Osteocyte (in vitro differentiated cells): ENCODE results near the gene OR51B5. TPM values are rescaled to one million over a fixed set of nuclear protein-coding genes. Genes with fewer than 3 reads are reported as not detected.

Source experiments
- DNase-seq: peaks from one replicate; pipeline ENCODE4 v3.0.0; 2021; ENCODE audit warnings: mixed read lengths; ENCODE audit not compliant: unreplicated experiment; ENCODE audit errors: extremely low spot score
- H3K27ac Mint-ChIP-seq: one replicate; pipeline ENCODE4 v1.8.0; 2021; ENCODE audit warnings: mild to moderate bottlenecking, mixed read lengths; ENCODE audit not compliant: unreplicated experiment
- H3K27me3 Mint-ChIP-seq: one replicate; pipeline ENCODE4 v1.8.0; 2021; ENCODE audit warnings: mixed read lengths; ENCODE audit not compliant: unreplicated experiment
- H3K36me3 Mint-ChIP-seq: one replicate; pipeline ENCODE4 v1.8.0; 2021; ENCODE audit warnings: mixed read lengths; ENCODE audit not compliant: unreplicated experiment
- H3K4me1 Mint-ChIP-seq: one replicate; pipeline ENCODE4 v1.8.0; 2021; ENCODE audit warnings: mixed read lengths; ENCODE audit not compliant: unreplicated experiment
- H3K4me3 Mint-ChIP-seq: one replicate; pipeline ENCODE4 v1.8.0; 2021; ENCODE audit warnings: mild to moderate bottlenecking, moderate library complexity, mixed read lengths; ENCODE audit not compliant: unreplicated experiment
- H3K9me3 Mint-ChIP-seq: one replicate; pipeline ENCODE4 v1.8.0; 2021; ENCODE audit warnings: mixed read lengths; ENCODE audit not compliant: unreplicated experiment
- long read RNA-seq: library from polyadenylated mRNA; unstranded; transcript quantifications from one replicate; pipeline ENCODE4 v2.0.0, GENCODE V29; 2021
- total RNA-seq: library from RNA; stranded (reverse); gene quantifications from 2 replicates; pipeline ENCODE4 v1.2.1, GENCODE V29; 2021
- TF ChIP-seq, protein P1 (sequence below): fragments of 200-600 bp; sonication (generic); IDR thresholded peaks from 2 replicates; pipeline ENCODE4 v1.5.0; 2021; ENCODE audit warnings: antibody characterized with exemption, mild to moderate bottlenecking, moderate library complexity

Gene OR51B5, protein sequence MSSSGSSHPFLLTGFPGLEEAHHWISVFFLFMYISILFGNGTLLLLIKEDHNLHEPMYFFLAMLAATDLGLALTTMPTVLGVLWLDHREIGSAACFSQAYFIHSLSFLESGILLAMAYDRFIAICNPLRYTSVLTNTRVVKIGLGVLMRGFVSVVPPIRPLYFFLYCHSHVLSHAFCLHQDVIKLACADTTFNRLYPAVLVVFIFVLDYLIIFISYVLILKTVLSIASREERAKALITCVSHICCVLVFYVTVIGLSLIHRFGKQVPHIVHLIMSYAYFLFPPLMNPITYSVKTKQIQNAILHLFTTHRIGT
- total RNA-seq: not detected in 2 replicates
- long read RNA-seq: 0 reads

DNA sequence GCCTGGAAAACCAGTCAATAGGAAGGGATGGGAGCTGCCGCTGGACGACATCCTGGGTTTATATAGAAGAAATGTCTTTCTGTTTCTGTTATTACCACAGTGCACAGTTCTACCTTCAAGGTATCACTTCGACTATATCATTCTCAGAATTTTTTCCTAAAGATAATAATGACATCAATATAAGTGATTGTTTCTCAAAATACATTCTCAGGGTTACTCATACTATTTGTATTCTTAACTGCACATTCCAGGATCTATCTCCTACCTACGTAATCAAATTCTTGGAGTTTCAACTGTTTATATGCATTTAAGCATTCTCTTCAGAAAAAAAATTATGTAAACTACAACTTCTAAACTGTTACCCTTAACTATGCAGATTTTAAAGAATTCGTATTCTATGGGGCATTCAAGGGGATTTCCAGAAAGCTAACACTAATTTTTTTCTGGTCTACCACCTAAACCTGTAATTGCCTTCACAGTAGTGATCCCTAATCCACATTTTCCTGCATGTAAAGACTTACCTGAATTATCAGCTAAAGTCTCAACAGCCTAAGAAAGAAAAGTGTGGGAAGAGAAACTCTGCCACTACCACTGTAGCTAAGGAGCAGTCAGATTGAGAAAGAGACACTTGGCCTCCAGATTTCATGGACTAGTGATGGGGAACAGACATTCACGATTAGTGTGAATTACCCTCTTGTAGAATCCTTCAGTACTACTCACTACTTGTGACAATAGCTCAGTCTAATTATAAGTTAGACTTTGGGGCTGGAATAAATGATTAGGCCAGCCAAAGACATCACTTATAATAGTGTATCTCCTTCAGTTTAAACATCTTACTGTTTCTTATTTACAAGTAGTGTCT, at the start of gene OR51B5:
OR51B5 (minus strand) TSS at position 51 of the 862 bp plus-strand sequence; CDS start at position 51, 0 bp downstream.
- no peak within 1 kb of the TSS for H3K4me3 Mint-ChIP-seq
- H3K9me3 Mint-ChIP-seq: no peaks in the 10 kb centered on the region
- TF ChIP-seq, protein P1, sequence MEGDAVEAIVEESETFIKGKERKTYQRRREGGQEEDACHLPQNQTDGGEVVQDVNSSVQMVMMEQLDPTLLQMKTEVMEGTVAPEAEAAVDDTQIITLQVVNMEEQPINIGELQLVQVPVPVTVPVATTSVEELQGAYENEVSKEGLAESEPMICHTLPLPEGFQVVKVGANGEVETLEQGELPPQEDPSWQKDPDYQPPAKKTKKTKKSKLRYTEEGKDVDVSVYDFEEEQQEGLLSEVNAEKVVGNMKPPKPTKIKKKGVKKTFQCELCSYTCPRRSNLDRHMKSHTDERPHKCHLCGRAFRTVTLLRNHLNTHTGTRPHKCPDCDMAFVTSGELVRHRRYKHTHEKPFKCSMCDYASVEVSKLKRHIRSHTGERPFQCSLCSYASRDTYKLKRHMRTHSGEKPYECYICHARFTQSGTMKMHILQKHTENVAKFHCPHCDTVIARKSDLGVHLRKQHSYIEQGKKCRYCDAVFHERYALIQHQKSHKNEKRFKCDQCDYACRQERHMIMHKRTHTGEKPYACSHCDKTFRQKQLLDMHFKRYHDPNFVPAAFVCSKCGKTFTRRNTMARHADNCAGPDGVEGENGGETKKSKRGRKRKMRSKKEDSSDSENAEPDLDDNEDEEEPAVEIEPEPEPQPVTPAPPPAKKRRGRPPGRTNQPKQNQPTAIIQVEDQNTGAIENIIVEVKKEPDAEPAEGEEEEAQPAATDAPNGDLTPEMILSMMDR: no peak
- H3K27me3 Mint-ChIP-seq: peaks cover 34% of the 10 kb centered on the region
- no peaks in the 10 kb centered on the region for H3K36me3 Mint-ChIP-seq
- no peak within 1 kb of the TSS for H3K27ac Mint-ChIP-seq
- H3K4me1 Mint-ChIP-seq: no peaks in the 10 kb centered on the region
- no peak for DNase-seq

DNA sequence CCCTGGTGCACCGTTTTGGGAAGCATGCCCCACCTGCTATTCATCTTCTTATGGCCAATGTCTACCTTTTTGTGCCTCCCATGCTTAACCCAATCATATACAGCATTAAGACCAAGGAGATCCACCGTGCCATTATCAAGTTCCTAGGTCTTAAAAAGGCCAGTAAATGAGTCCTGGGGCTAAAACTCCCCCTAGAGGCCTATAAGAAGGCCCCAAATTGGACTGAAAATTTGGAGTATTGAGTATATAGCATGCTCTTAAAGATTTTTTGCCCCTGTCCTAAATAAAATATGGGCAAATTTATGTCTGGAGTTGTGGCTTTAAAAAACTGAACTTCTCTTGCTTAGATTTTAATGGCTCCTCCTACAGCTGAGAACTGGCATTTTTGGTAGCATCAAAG, 46.9 kb upstream of the OR51B5 start:
- no peaks in the 10 kb centered on the region for H3K4me1 Mint-ChIP-seq
- H3K27me3 Mint-ChIP-seq: peaks cover 14% of the 10 kb centered on the region
- no peaks in the 10 kb centered on the region for H3K9me3 Mint-ChIP-seq
- TF ChIP-seq, protein P1: no peak
- no peak overlapping the region for H3K27ac Mint-ChIP-seq
- no peaks in the 10 kb centered on the region for H3K36me3 Mint-ChIP-seq
- no peak for DNase-seq
- no peak overlapping the region for H3K4me3 Mint-ChIP-seq

DNA sequence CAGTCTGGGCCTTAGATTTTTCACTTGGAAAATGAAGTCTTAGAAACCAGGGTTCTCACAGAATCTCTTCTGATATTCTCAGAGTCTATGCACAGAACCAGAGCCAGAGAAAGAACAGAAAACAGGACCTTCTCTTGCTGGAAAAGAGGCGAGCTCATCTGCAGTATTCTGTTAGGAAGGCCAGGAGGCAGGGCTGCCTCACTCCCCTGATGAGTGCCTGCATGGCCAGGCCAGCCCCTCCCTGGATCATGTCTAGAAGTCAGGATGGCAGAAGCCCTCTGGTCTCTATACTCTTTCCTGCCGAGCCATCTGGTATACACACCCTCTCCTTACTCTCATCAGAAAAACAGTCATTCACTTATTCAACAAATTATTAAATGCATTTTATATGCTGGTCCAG, 41.0 kb upstream of the OR51B5 start:
- no peak overlapping the region for H3K27ac Mint-ChIP-seq
- no peaks in the 10 kb centered on the region for H3K4me1 Mint-ChIP-seq
- no peak overlapping the region for H3K4me3 Mint-ChIP-seq
- H3K27me3 Mint-ChIP-seq: peaks cover 17% of the 10 kb centered on the region
- TF ChIP-seq, protein P1: no peak
- no peaks in the 10 kb centered on the region for H3K36me3 Mint-ChIP-seq
- no peaks in the 10 kb centered on the region for H3K9me3 Mint-ChIP-seq
- no peak for DNase-seq

DNA sequence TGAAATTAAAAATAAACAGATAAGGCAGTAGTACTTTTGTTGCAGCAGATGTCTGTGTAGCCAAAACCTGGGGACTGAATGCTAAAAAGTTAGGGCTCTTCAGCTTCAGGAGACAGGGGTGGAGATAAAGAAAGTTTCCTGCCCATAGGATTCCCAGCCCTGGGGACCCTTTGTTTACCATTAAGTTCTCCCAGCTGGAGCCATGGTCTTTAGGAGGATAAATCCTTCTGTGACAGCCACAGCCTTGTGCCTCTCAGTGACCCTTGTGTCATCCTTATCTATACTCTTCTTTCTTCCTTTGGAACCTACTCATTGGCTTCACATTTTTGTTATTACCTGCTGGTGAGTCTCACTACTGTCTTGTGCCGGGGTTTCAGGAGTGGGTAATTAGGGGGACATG, 40.3 kb upstream of the OR51B5 start, which contains the start of gene OR51M1:
OR51M1 (plus strand) TSS at position 237 of the 400 bp plus-strand sequence. CDS start 5,587 bp downstream, outside the sequence.
- no peak within 1 kb of the TSS for H3K27ac Mint-ChIP-seq
- no peaks in the 10 kb centered on the region for H3K4me1 Mint-ChIP-seq
- H3K27me3 Mint-ChIP-seq: peaks cover 17% of the 10 kb centered on the region
- H3K9me3 Mint-ChIP-seq: no peaks in the 10 kb centered on the region
- H3K4me3 Mint-ChIP-seq: no peak within 1 kb of the TSS
- no peaks in the 10 kb centered on the region for H3K36me3 Mint-ChIP-seq
- no peak for DNase-seq
- TF ChIP-seq, protein P1: no peak
